B cell (primary cell): Measurements from ENCODE around the gene BIRC2.

Experiments used
- CTCF ChIP-seq: fragments of 200-600 bp; IDR thresholded peaks from one replicate; pipeline ENCODE4 v1.8.0; 2022; ENCODE audit warnings: antibody characterized with exemption, mild to moderate bottlenecking
- EZH2 ChIP-seq: IDR thresholded peaks from 2 replicates; pipeline ENCODE4 v1.6.1; 2012; ENCODE audit warnings: borderline replicate concordance, low read depth, mild to moderate bottlenecking, moderate library complexity, low read length; ENCODE audit not compliant: insufficient read depth, poor library complexity, severe bottlenecking

- TF ChIP-seq CTCF (peak; percentile 80), EZH2 (no peak)
Measured at GRCh38 chr11:102341844-102342318, 5.1 kb upstream of the BIRC2 start.
